OCI-LY1 (cell line): ENCODE data around the gene NOL11.

ENCODE experiments used
- H2AFZ ChIP-seq: fragments of 200-600 bp; sonication (generic), shearing (Covaris generic); 2 replicates; pipeline ENCODE4 v1.6.0; 2014; ENCODE audit warnings: antibody characterized with exemption, mild to moderate bottlenecking, low read length
- H3F3A ChIP-seq: fragments of 200-600 bp; sonication (generic), shearing (Covaris generic); 2 replicates; pipeline ENCODE4 v1.6.0; 2014; ENCODE audit warnings: mild to moderate bottlenecking, antibody characterized with exemption, low read length, moderate library complexity; ENCODE audit not compliant: insufficient read depth
- H3K27ac ChIP-seq: fragments of 200-600 bp; sonication (generic); 2 replicates; pipeline ENCODE4 v1.5.1; 2014; ENCODE audit warnings: low read length, mixed run types, mild to moderate bottlenecking, low read depth; ENCODE audit not compliant: poor library complexity, severe bottlenecking
- H3K27me3 ChIP-seq: fragments of 200-600 bp; sonication (generic); 2 replicates; pipeline ENCODE4 v1.6.0; 2014; ENCODE audit warnings: antibody characterized with exemption, mild to moderate bottlenecking, low read length, moderate library complexity; ENCODE audit not compliant: insufficient read depth
- H3K36me3 ChIP-seq: fragments of 200-600 bp; sonication (generic); 2 replicates; pipeline ENCODE4 v1.6.1; 2014; ENCODE audit warnings: mild to moderate bottlenecking, antibody characterized with exemption, low read length, moderate library complexity, mixed read lengths; ENCODE audit not compliant: insufficient read depth
- H3K4me1 ChIP-seq: fragments of 200-600 bp; sonication (generic); 2 replicates; pipeline ENCODE4 v1.5.1; 2014; ENCODE audit warnings: mild to moderate bottlenecking, low read length, moderate library complexity; ENCODE audit not compliant: insufficient read depth, severe bottlenecking
- H3K4me2 ChIP-seq: fragments of 200-600 bp; sonication (generic), shearing (Covaris generic); 2 replicates; pipeline ENCODE4 v1.6.1; 2014; ENCODE audit warnings: low read length
- H3K4me3 ChIP-seq: fragments of 200-600 bp; sonication (generic); 2 replicates; pipeline ENCODE4 v1.5.1; 2014; ENCODE audit warnings: low read length, low read depth, mild to moderate bottlenecking, mixed read lengths; ENCODE audit not compliant: poor library complexity, severe bottlenecking
- H3K79me2 ChIP-seq: fragments of 200-600 bp; shearing (Covaris generic); 2 replicates; pipeline ENCODE4 v1.6.1; 2016; ENCODE audit warnings: mixed run types, low read length, mixed read lengths; ENCODE audit not compliant: insufficient read depth
- H3K9ac ChIP-seq: fragments of 200-600 bp; sonication (generic), shearing (Covaris generic); 2 replicates; pipeline ENCODE4 v1.6.1; 2014; ENCODE audit warnings: mild to moderate bottlenecking, low read length, mixed read lengths
- H3K9me2 ChIP-seq: fragments of 200-600 bp; sonication (generic), shearing (Covaris generic); 2 replicates; pipeline ENCODE4 v1.6.1; 2014; ENCODE audit warnings: low read depth, mild to moderate bottlenecking, low read length, mixed read lengths
- H3K9me3 ChIP-seq: fragments of 200-600 bp; shearing (Covaris generic); 2 replicates; pipeline ENCODE4 v1.6.1; 2014; ENCODE audit warnings: low read length, mixed read lengths
- H4K20me1 ChIP-seq: fragments of 200-600 bp; sonication (generic), shearing (Covaris generic); 2 replicates; pipeline ENCODE4 v1.6.0; 2016; ENCODE audit warnings: mild to moderate bottlenecking, low read length; ENCODE audit not compliant: insufficient read depth
- CTCF ChIP-seq: fragments of 200-600 bp; sonication (generic), shearing (Covaris generic); IDR thresholded peaks from 2 replicates; pipeline ENCODE4 v1.5.1; 2017; ENCODE audit warnings: mild to moderate bottlenecking, antibody characterized with exemption, low read length, moderate library complexity, mixed read lengths
- EZH2 ChIP-seq: fragments of 200-600 bp; sonication (generic), shearing (Covaris generic); IDR thresholded peaks from 2 replicates; pipeline ENCODE4 v1.8.0; 2017; ENCODE audit warnings: borderline replicate concordance, mixed run types, mild to moderate bottlenecking, antibody characterized with exemption, low read length, moderate library complexity, mixed read lengths

NOL11 gene

GRCh38 chr17:67675481-67675880, 42.3 kb upstream of the NOL11 start:
- Histone ChIP-seq H3F3A (no peaks in the 10 kb centered on the region), H3K36me3 (no peaks in the 10 kb centered on the region), H3K9ac (no peak overlapping the region), H2AFZ (no peak overlapping the region), H3K27ac (no peak overlapping the region), H3K27me3 (no peaks in the 10 kb centered on the region), H3K9me3 (no peaks in the 10 kb centered on the region), H3K4me3 (no peak overlapping the region), H4K20me1 (no peaks in the 10 kb centered on the region), H3K79me2 (no peaks in the 10 kb centered on the region), H3K4me2 (no peak overlapping the region), H3K9me2 (no peaks in the 10 kb centered on the region), H3K4me1 (peaks cover 8% of the 10 kb centered on the region)
- TF ChIP-seq CTCF (no peak), EZH2 (no peak)

GRCh38 chr17:67676305-67676704, 41.4 kb upstream of the NOL11 start:
- Histone ChIP-seq H3K27ac (no peak overlapping the region), H3K4me1 (peaks cover 16% of the 10 kb centered on the region)
- TF ChIP-seq EZH2 (no peak), CTCF (no peak)

GRCh38 chr17:67678414-67678813, 39.3 kb upstream of the NOL11 start:
- H3K4me3 ChIP-seq = no peak overlapping the region
- no peaks in the 10 kb centered on the region for H3F3A ChIP-seq
- H3K4me1 ChIP-seq = peaks cover 17% of the 10 kb centered on the region
- H3K9ac ChIP-seq = no peak overlapping the region
- H3K36me3 ChIP-seq = no peaks in the 10 kb centered on the region
- no peaks in the 10 kb centered on the region for H3K79me2 ChIP-seq
- no peak overlapping the region for H3K27ac ChIP-seq
- H3K9me3 ChIP-seq = no peaks in the 10 kb centered on the region
- H3K27me3 ChIP-seq = no peaks in the 10 kb centered on the region
- no peak overlapping the region for H3K4me2 ChIP-seq
- H4K20me1 ChIP-seq = no peaks in the 10 kb centered on the region
- H2AFZ ChIP-seq = no peak overlapping the region
- H3K9me2 ChIP-seq = no peaks in the 10 kb centered on the region
- TF ChIP-seq CTCF = no peak
- TF ChIP-seq EZH2 = no peak

More at GRCh38 chr17:67676305-67676704, 41.4 kb upstream of the NOL11 start:
- Histone ChIP-seq H3K4me2 (no peak overlapping the region), H3F3A (no peaks in the 10 kb centered on the region), H3K27me3 (no peaks in the 10 kb centered on the region), H2AFZ (no peak overlapping the region), H3K79me2 (no peaks in the 10 kb centered on the region), H3K36me3 (no peaks in the 10 kb centered on the region), H4K20me1 (no peaks in the 10 kb centered on the region), H3K9me2 (no peaks in the 10 kb centered on the region), H3K4me3 (no peak overlapping the region), H3K9ac (no peak overlapping the region), H3K9me3 (no peaks in the 10 kb centered on the region)
